ENCODE results near the gene C8B.

Gene C8B

GRCh38 chr1:56897150-56898004, 68.4 kb downstream of the C8B start:
- no peak for FAIRE-seq

GRCh38 chr1:56894014-56894413, 71.8 kb downstream of the C8B start:
- no peak for FAIRE-seq

GRCh38 chr1:56890229-56890628, 75.6 kb downstream of the C8B start:
- no peak for FAIRE-seq

- FAIRE-seq = no peak
Measured at GRCh38 chr1:56881417-56881816, 84.4 kb downstream of the C8B start.

DNA sequence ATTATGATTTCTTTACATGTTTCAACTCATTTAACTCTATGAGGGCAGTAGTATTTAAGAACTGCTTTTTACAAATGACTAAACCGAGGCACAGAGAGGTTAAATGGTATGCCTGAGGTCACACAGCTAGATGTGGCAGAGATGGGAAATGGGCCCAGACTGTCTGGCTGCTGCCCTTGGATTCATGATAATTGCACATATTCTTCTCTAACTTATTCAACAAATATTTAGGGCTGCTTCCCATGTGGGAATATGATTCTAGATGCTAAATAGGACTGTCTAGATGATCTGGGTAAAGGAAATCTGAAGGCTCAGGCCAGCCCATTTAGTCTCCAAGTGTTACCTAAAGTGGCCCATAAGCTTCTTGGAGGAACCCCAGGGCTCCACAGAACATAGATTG, 85.0 kb downstream of the C8B start:
- no peak for FAIRE-seq
